Measurements from ENCODE around the gene PCK2. TPM values are rescaled to one million over a fixed set of nuclear protein-coding genes. Genes with fewer than 3 reads are reported as not detected.

Gene PCK2
- total and polyA plus RNA-seq, 2 of the 13 experiments (the other 11 are each of a cell fraction or from before 2014, with no cell fraction given) = 129 to 272 TPM

GRCh38 chr14:24135834-24136683 lies 41.9 kb downstream of the PCK2 start, which contains the start of gene PSME1 (continued):
- TF ChIP-seq MIER2 (CRISPR knock-in tag; IDR thresholded peaks at IDR 0.05) (peak; percentile 66; the same call in 1 of the 2 replicates), ZNF672 (CRISPR knock-in tag; IDR thresholded peaks at IDR 0.05) (no peak), HCFC1 (IDR thresholded peaks at IDR 0.05; ENCODE audit: low read depth, low read length) (peak; percentile 13; the same call in 1 of the 2 replicates), ZNF891 (CRISPR knock-in tag; IDR thresholded peaks at IDR 0.05) (no peak), SYNCRIP (IDR thresholded peaks at IDR 0.05; ENCODE audit: insufficient read depth, low read depth, low read length) (no peak), NR1H2 (CRISPR knock-in tag; IDR thresholded peaks at IDR 0.05; ENCODE audit: borderline replicate concordance, low read depth) (no peak; the same call in 1 of the 2 replicates), ZNF18 (CRISPR knock-in tag; IDR thresholded peaks at IDR 0.05; ENCODE audit: insufficient replicate concordance) (no peak), ATF1 (CRISPR knock-in tag; IDR thresholded peaks at IDR 0.05) (no peak), HNRNPUL1 (IDR thresholded peaks at IDR 0.05; ENCODE audit: low read depth, low read length) (peak; percentile 57; the same call in 1 of the 2 replicates), ZNF234 (CRISPR knock-in tag; conservative IDR thresholded peaks at IDR 0.05) (no peak), GABPA (IDR thresholded peaks at IDR 0.05; ENCODE audit: low read depth, low read length) (no peak), GABPA (CRISPR knock-in tag; IDR thresholded peaks at IDR 0.05; ENCODE audit: low read depth) (no peak), GLI4 (CRISPR knock-in tag; IDR thresholded peaks at IDR 0.05; ENCODE audit: borderline replicate concordance) (peak; percentile 96), NR0B2 (CRISPR knock-in tag; IDR thresholded peaks at IDR 0.05) (peak; percentile 96), TERF1 (CRISPR knock-in tag; IDR thresholded peaks at IDR 0.05) (peak; percentile 0; the same call in 1 of the 2 replicates), MYNN (CRISPR knock-in tag; IDR thresholded peaks at IDR 0.05; ENCODE audit: low read depth) (no peak; the same call in none of the 2 replicates), ZNF761 (CRISPR knock-in tag; conservative IDR thresholded peaks at IDR 0.05) (no peak), HMGXB3 (CRISPR knock-in tag; IDR thresholded peaks at IDR 0.05; ENCODE audit: borderline replicate concordance) (peak; percentile 88), PCBP1 (IDR thresholded peaks at IDR 0.05; ENCODE audit: borderline replicate concordance, low read depth, low read length) (no peak), ZNF12 (CRISPR knock-in tag; IDR thresholded peaks at IDR 0.05) (peak; percentile 78; the same call in 1 of the 2 replicates)
